Right forelimb (tissue), 1 donor: Measurements from ENCODE around the gene ARHGAP27.
"Not testable (repeated sequence)": the region's sequence is repeated elsewhere in the genome, so short reads cannot be mapped to it uniquely, and the experiment has no call there.

Experiments
- DNase-seq: peaks from one replicate; pipeline ENCODE4 v3.0.0-alpha.2; 2018

The ARHGAP27 gene

GRCh38 chr17:45355087-45355486, 77.6 kb downstream of the ARHGAP27 start:
- no peak for DNase-seq

- DNase-seq: no peak
Measured at GRCh38 chr17:45353043-45353442, 79.6 kb downstream of the ARHGAP27 start.

GRCh38 chr17:45351831-45352230, 80.8 kb downstream of the ARHGAP27 start:
- DNase-seq: no peak

- DNase-seq: no peak
Measured at GRCh38 chr17:45347444-45347843, 85.2 kb downstream of the ARHGAP27 start.

GRCh38 chr17:45346216-45347015, 86.3 kb downstream of the ARHGAP27 start:
- no peak for DNase-seq

GRCh38 chr17:45345554-45346215, 87.0 kb downstream of the ARHGAP27 start:
- DNase-seq: no peak

- no peak for DNase-seq
Measured at GRCh38 chr17:45345246-45345553, 87.5 kb downstream of the ARHGAP27 start.

- not testable (repeated sequence) for DNase-seq
Measured at GRCh38 chr17:45343967-45344664, 88.6 kb downstream of the ARHGAP27 start.
